Tibial nerve (tissue), 4 donors: ENCODE data around the gene PDIA5. TPM values are rescaled to one million over a fixed set of nuclear protein-coding genes. Genes with fewer than 3 reads are reported as not detected.
"Not testable (repeated sequence)": the region's sequence is repeated elsewhere in the genome, so short reads cannot be mapped to it uniquely, and the experiment has no call there.

Experiments used
- DNase-seq, 2 donors: peaks; one replicate each; pipeline ENCODE4 v3.0.0-alpha.2; 2019; ENCODE audit warnings: low spot score in 2 of 2
- H3K27ac ChIP-seq, 4 donors: fragments of 200-600 bp; sonication (generic) in 3 of 4; one replicate each; pipeline ENCODE4 v1.5.1; 2017 to 2019; ENCODE audit warnings: mild to moderate bottlenecking in 1 of 4
- H3K27me3 ChIP-seq, 2 donors: fragments of 200-600 bp; sonication (generic) in 1 of 2; one replicate each; pipeline versions ENCODE4 v1.5.1 to v1.6.0; 2017 to 2019
- H3K36me3 ChIP-seq, 3 donors: fragments of 200-600 bp; sonication (generic); one replicate each; pipeline ENCODE4 v1.5.1; 2018 to 2019
- H3K4me1 ChIP-seq, 4 donors: fragments of 200-600 bp; sonication (generic) in 3 of 4; one replicate each; pipeline ENCODE4 v1.5.1; 2017 to 2019
- H3K4me3 ChIP-seq, 4 donors: fragments of 200-600 bp; sonication (generic) in 3 of 4; one replicate each; pipeline ENCODE4 v1.5.1; 2017 to 2019; ENCODE audit warnings: mild to moderate bottlenecking in 1 of 4, moderate library complexity in 1 of 4
- H3K9me3 ChIP-seq, 4 donors: fragments of 200-600 bp; sonication (generic) in 3 of 4; one replicate each; pipeline ENCODE4 v1.5.1; 2017 to 2019
- EP300 ChIP-seq, 2 donors: sonication (generic); formaldehyde crosslinking; IDR thresholded peaks; one replicate each; pipeline ENCODE4 v1.6.1; 2017; ENCODE audit warnings: antibody characterized with exemption in 2 of 2, mild to moderate bottlenecking in 1 of 2
- POLR2A ChIP-seq, 2 donors: fragments of 450-650 bp; IDR thresholded peaks; one replicate each; pipeline ENCODE4 v1.6.1; 2017; ENCODE audit warnings: antibody characterized with exemption in 2 of 2, mild to moderate bottlenecking in 2 of 2, moderate library complexity in 2 of 2
- WGBS, 2 donors: methylation state at CpG; one replicate each; pipeline ENCODE4 v1.1.5; 2018; 5-methylcytosine and 5-hydroxymethylcytosine counted together
- total RNA-seq, 4 donors: library from RNA; depleted of rRNA; stranded (reverse); fragments of >200 nt; gene quantifications; one replicate each; pipeline ENCODE4 v1.1.0, GENCODE V29; 2016
- TF ChIP-seq, protein P1 (sequence below), 5 experiments: fragments of 200-600 bp in 3 of 5; fragments of 450-650 bp in 2 of 5; sonication (generic) in 3 of 5; IDR thresholded peaks; one replicate each; pipeline ENCODE4 v1.5.1; 2016 to 2019; ENCODE audit warnings: antibody characterized with exemption in 5 of 5, mild to moderate bottlenecking in 3 of 5, moderate library complexity in 2 of 5

Gene PDIA5
- total RNA-seq, 4 donors from 2014 or later: 18.3 to 41.0 (median 20.3) TPM

DNA sequence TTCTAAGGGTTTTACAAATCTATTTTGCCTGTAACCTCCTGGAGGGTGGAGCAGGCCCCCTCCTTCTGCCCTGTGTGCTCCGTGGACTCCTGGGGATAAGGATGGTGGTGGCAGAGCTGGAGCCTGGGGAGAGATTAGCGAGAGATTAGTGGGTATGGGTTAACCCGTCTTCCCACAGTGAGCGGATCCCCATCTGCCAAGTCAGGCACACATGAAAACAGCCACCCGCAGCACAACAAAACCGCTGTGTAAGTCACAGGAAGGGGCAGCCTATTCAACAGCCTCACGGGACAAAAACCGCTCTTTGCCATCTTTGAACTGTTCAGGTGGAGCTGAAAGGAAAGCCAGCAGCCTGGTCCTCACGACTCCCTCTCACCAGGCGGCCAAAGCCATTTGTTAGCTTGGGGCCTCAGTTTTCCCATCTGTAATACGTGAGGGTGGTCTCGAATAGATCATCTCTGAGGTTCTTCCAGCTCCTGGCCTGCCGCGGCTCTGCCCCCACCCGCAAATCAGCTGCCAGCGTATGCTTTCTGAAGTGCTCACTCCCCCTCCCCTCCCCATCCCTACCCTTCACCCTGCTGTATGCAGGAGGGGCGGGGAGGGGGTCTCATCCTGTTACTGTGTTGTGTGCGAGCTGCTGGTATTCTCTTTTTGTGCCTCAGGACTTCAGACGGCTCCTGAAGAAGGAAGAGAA, 43.6 kb downstream of the PDIA5 start:
- peaks cover 0 to 4% (median 0%) of the 10 kb centered on the region in 4 donors for H3K4me1 ChIP-seq
- H3K4me3 ChIP-seq: no peak overlapping the region
- no peaks in the 10 kb centered on the region for H3K27me3 ChIP-seq
- no peak for DNase-seq
- H3K27ac ChIP-seq: no peak overlapping the region
- peaks cover 0 to 87% (median 0%) of the 10 kb centered on the region in 3 donors for H3K36me3 ChIP-seq
- 77% methylated on average over 19 of the region's 19 CpGs for WGBS, 2 donors
- no peaks in the 10 kb centered on the region for H3K9me3 ChIP-seq
- TF ChIP-seq POLR2A (IDR thresholded peaks at IDR 0.05) (no peak), EP300 (IDR thresholded peaks at IDR 0.05) (no peak)
- TF ChIP-seq, protein P1, sequence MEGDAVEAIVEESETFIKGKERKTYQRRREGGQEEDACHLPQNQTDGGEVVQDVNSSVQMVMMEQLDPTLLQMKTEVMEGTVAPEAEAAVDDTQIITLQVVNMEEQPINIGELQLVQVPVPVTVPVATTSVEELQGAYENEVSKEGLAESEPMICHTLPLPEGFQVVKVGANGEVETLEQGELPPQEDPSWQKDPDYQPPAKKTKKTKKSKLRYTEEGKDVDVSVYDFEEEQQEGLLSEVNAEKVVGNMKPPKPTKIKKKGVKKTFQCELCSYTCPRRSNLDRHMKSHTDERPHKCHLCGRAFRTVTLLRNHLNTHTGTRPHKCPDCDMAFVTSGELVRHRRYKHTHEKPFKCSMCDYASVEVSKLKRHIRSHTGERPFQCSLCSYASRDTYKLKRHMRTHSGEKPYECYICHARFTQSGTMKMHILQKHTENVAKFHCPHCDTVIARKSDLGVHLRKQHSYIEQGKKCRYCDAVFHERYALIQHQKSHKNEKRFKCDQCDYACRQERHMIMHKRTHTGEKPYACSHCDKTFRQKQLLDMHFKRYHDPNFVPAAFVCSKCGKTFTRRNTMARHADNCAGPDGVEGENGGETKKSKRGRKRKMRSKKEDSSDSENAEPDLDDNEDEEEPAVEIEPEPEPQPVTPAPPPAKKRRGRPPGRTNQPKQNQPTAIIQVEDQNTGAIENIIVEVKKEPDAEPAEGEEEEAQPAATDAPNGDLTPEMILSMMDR (IDR thresholded peaks at IDR 0.05): no peak

DNA sequence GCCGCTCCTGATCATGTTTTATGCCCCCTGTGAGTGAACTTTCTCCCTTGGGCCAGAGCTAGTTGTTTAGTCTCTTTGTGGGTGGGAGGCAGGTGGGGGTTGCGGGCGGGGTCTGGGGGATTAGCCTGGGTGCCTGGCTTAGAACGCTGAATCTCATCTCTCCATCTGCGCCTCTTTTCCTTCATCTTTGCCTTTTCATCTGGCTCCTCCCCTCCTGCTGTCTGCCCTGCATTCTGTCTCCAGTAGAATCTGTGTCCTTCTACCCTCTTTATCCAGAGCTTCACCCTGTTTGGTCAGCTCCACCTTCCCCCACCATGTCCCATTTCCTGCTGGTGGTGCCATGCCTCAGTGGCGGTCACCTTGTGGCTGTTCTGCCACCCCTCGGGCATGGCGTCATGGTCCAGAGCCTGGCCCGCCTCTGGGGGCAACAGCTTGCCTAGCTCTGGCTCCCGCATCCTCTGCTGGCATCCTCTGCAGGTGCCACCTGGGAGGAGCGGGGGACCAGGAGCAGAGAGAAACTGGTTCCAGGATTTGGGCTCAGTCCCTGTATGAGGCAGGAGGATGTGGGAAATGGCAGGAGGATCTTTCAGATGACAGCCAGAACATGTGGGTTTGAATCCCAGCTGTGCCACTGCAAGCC, 44.3 kb downstream of the PDIA5 start:
- TF ChIP-seq EP300 (IDR thresholded peaks at IDR 0.05): no peak
- TF ChIP-seq, protein P1 (IDR thresholded peaks at IDR 0.05): no peak
- no peak for TF ChIP-seq POLR2A (IDR thresholded peaks at IDR 0.05)
- H3K4me3 ChIP-seq: no peak overlapping the region
- no peak for DNase-seq
- no peak overlapping the region for H3K27ac ChIP-seq
- no peaks in the 10 kb centered on the region for H3K9me3 ChIP-seq
- H3K27me3 ChIP-seq: no peaks in the 10 kb centered on the region
- WGBS, 2 donors: 89 to 92% methylated on average over 11 of the region's 11 CpGs
- peaks cover 0 to 4% (median 0%) of the 10 kb centered on the region in 4 donors for H3K4me1 ChIP-seq
- H3K36me3 ChIP-seq: peaks cover 0 to 87% (median 0%) of the 10 kb centered on the region in 3 donors

DNA sequence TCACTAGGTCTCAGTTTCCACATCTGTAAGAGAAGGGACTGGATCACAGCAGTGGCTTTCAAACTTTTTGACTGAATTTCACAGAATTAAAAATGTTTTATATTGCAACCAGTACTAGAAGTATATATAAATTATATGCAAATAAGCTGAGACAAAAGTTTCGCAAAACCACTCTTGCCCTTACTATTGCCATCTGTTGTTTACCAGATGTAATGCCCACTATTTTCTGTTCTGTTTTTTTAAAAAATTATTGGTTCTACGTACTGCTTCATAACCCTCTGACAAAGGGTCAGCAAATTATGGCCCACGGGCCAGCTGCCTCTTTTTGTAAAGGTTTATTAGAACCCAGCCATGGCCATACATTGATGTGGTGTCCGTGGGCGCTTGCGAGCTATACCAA, 44.8 kb downstream of the PDIA5 start:
- no peak for TF ChIP-seq POLR2A (IDR thresholded peaks at IDR 0.05)
- TF ChIP-seq, protein P1 (IDR thresholded peaks at IDR 0.05): no peak
- TF ChIP-seq EP300 (IDR thresholded peaks at IDR 0.05): no peak
- Histone ChIP-seq H3K27ac (no peak overlapping the region), H3K4me1 (peaks cover 0 to 4% (median 0%) of the 10 kb centered on the region in 4 donors), H3K9me3 (no peaks in the 10 kb centered on the region), H3K27me3 (no peaks in the 10 kb centered on the region), H3K36me3 (peaks cover 0 to 87% (median 0%) of the 10 kb centered on the region in 3 donors), H3K4me3 (no peak overlapping the region)
- WGBS, 2 donors: 87 to 91% methylated on average over 6 of the region's 6 CpGs
- no peak for DNase-seq

DNA sequence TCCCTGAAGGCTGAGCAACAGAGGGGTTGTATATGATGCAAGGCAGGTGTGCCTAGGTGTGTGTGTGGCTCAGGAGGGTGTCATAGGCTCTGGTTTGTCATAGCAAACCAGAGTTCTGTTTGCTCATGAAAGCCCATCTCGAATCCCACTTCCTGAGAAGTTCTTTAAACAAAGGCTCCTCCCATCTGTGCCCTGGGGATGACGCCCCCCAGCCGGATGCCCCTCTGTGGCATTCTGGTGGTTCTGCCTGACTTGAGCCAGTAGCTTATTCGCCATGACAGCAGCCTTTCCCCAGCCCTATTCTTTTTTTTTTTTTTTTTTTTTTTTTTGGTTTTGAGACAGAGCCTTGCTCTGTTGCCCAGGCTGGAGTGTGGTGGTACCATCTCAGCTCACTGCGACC, 45.4 kb downstream of the PDIA5 start:
- Histone ChIP-seq H3K36me3 (peaks cover 0 to 85% (median 0%) of the 10 kb centered on the region in 3 donors), H3K9me3 (no peaks in the 10 kb centered on the region), H3K4me1 (peaks cover 0 to 4% (median 0%) of the 10 kb centered on the region in 4 donors), H3K4me3 (no peak overlapping the region), H3K27ac (no peak overlapping the region), H3K27me3 (no peaks in the 10 kb centered on the region)
- DNase-seq: no peak
- TF ChIP-seq, protein P1 (IDR thresholded peaks at IDR 0.05): no peak
- no peak for TF ChIP-seq EP300 (IDR thresholded peaks at IDR 0.05)
- WGBS, 2 donors: 78 to 84% methylated on average over 5 of the region's 5 CpGs

DNA sequence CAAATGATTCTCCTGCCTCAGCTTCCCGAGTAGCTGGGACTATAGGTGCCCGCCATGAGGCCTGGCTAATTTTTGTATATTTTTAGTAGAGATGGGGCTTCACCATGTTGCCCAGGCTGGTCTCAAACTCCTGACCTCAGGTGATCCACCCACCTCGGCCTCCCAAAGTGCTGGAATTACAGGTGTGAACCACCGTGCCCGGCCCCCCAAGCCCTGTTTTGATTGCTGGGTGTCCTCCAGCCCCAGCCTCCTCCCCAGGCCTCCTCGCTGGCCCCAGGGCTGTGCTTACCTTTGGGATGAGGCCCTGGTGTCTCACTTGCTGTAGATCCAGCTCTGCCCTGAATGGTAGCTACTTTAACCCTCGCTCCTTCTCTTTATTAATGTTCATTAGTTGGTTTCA, 45.8 kb downstream of the PDIA5 start:
- not testable (repeated sequence) for H3K4me1 ChIP-seq, DNase-seq, H3K27me3 ChIP-seq, H3K27ac ChIP-seq, H3K9me3 ChIP-seq, H3K4me3 ChIP-seq
- WGBS, 2 donors: 90 to 92% methylated on average over 7 of the region's 7 CpGs
- H3K36me3 ChIP-seq: peaks cover 0 to 85% (median 0%) of the 10 kb centered on the region in 3 donors
